GM13976 (cell line): Measurements from ENCODE around the gene NCKAP5L.
"Not testable (repeated sequence)": the region's sequence is repeated elsewhere in the genome, so short reads cannot be mapped to it uniquely, and the experiment has no call there.

Source experiments
- DNase-seq: peaks from one replicate; pipeline ENCODE4 v3.0.0; 2012; ENCODE audit warnings: low spot score
- CTCF ChIP-seq: IDR thresholded peaks from 2 replicates; pipeline ENCODE4 v1.5.1; 2012; ENCODE audit warnings: borderline replicate concordance, mild to moderate bottlenecking; ENCODE audit not compliant: insufficient read depth; ENCODE audit errors: extremely low read depth, missing control alignments, control extremely low read depth
- in situ Hi-C: fragments of 300-500 bp; cut with MboI; formaldehyde crosslinking; loops from one replicate; pipeline ENCODE4 v1.12.0; 2022; ENCODE audit warnings: low sequenced_read_pairs, mixed read lengths, inconsistent platforms; ENCODE audit not compliant: unreplicated experiment

Gene NCKAP5L

GRCh38 chr12:49779581-49779980 is 48.6 kb downstream of the NCKAP5L start:
- in situ Hi-C loops: no loop called here
- no peak for TF ChIP-seq CTCF
- no peak for DNase-seq

GRCh38 chr12:49777800-49778748 is 50.1 kb downstream of the NCKAP5L start:
- DNase-seq: no peak
- in situ Hi-C loops: no loop called here
- TF ChIP-seq CTCF: peak; percentile 84

- no peak for TF ChIP-seq CTCF
- in situ Hi-C loops: no loop called here
- no peak for DNase-seq
Observed at GRCh38 chr12:49777341-49777740, 50.9 kb downstream of the NCKAP5L start.

GRCh38 chr12:49776858-49777257 is 51.4 kb downstream of the NCKAP5L start:
- DNase-seq: no peak
- in situ Hi-C loops: no loop called here
- no peak for TF ChIP-seq CTCF

- DNase-seq: peak; percentile 77
- TF ChIP-seq CTCF: peak; percentile 63
Observed at GRCh38 chr12:49776413-49776812, 51.8 kb downstream of the NCKAP5L start.

GRCh38 chr12:49773102-49773501 is 55.1 kb downstream of the NCKAP5L start:
- in situ Hi-C loops, DNase-seq: not testable (repeated sequence)

More at GRCh38 chr12:49776413-49776812, 51.8 kb downstream of the NCKAP5L start:
- in situ Hi-C loops: no loop called here

- DNase-seq: no peak
- in situ Hi-C loops: no loop called here
- no peak for TF ChIP-seq CTCF
Observed at GRCh38 chr12:49767333-49767732, 60.9 kb downstream of the NCKAP5L start.
